C4-2B (cell line): ENCODE measurements around the gene CDT1.

ENCODE experiments used
- H3K27ac ChIP-seq: fragments of 450-650 bp; 2 replicates; pipeline ENCODE4 v1.5.1; 2017
- CTCF ChIP-seq: fragments of 450-650 bp; conservative IDR thresholded peaks from 2 replicates; pipeline ENCODE4 v1.5.1; 2017; ENCODE audit warnings: mild to moderate bottlenecking
- ZFX ChIP-seq: fragments of 450-650 bp; IDR thresholded peaks from 2 replicates; pipeline ENCODE4 v1.6.1; 2017

CDT1 gene

GRCh38 chr16:88836791-88837190 lies 33.2 kb downstream of the CDT1 start:
- H3K27ac ChIP-seq = no peak overlapping the region
- TF ChIP-seq CTCF = no peak
- TF ChIP-seq ZFX = no peak

- H3K27ac ChIP-seq = no peak overlapping the region
- TF ChIP-seq CTCF (no peak), ZFX (no peak)
Observed at GRCh38 chr16:88837806-88838205, 34.2 kb downstream of the CDT1 start.

- no peak for TF ChIP-seq CTCF
- TF ChIP-seq ZFX = no peak
- no peak overlapping the region for H3K27ac ChIP-seq
Observed at GRCh38 chr16:88838566-88838965, 35.0 kb downstream of the CDT1 start.

- no peak for TF ChIP-seq ZFX
- no peak; the same call in 1 of the 2 replicates for TF ChIP-seq CTCF
- H3K27ac ChIP-seq = no peak overlapping the region
Observed at GRCh38 chr16:88839026-88839529, 35.5 kb downstream of the CDT1 start.

- TF ChIP-seq ZFX = no peak
- TF ChIP-seq CTCF = no peak
- H3K27ac ChIP-seq = no peak overlapping the region
Observed at GRCh38 chr16:88839745-88840599, 36.4 kb downstream of the CDT1 start.

- no peak for TF ChIP-seq CTCF
- TF ChIP-seq ZFX = no peak
- H3K27ac ChIP-seq = no peak overlapping the region
Observed at GRCh38 chr16:88840600-88841215, 37.1 kb downstream of the CDT1 start.

- H3K27ac ChIP-seq = no peak overlapping the region
- TF ChIP-seq ZFX (no peak), CTCF (no peak)
Observed at GRCh38 chr16:88841521-88842307, 38.1 kb downstream of the CDT1 start.
